HT-29 (cell line): ENCODE results near the gene NHLRC2. TPM values are rescaled to one million over a fixed set of nuclear protein-coding genes. Genes with fewer than 3 reads are reported as not detected.

Experiments used
- small RNA-seq: library from RNA; depleted of rRNA; stranded (forward); fragments of <200 nt; gene quantifications from one replicate; pipeline ENCODE3, GENCODE V24; 2014
- total RNA-seq: library from RNA; depleted of rRNA; stranded (reverse); fragments of >200 nt; shearing (Covaris generic); gene quantifications from 2 replicates; pipeline ENCODE4 v1.2.3, GENCODE V29; 2014; rRNA removed

Gene NHLRC2
- total RNA-seq, 1 experiment from 2014 or later = 29.1 TPM

Small RNA genes within 50 kb of the gene (small RNA-seq; reads per million reads assigned to genes)
- not detected for gene RF00560

Other genes with a start within 250 kb of the NHLRC2 start
- not detected in 2 replicates for gene NRAP, start 190.6 kb upstream of the NHLRC2 start, total RNA-seq
- 22.2 TPM in 2 replicates for gene CASP7, start 174.7 kb upstream of the NHLRC2 start, total RNA-seq
- 0.55 TPM in 1 of 2 replicates, not detected in the other for gene PLEKHS1, start 103.0 kb upstream of the NHLRC2 start, total RNA-seq
- gene DCLRE1A, start 579 bp upstream of the NHLRC2 start, total RNA-seq = 5.1 and 5.7 TPM in 2 replicates
- 1.3 and 1.4 TPM in 2 replicates for gene ADRB1, start 189.2 kb downstream of the NHLRC2 start, total RNA-seq